ENCODE results near the gene TUBB4B. TPM values are rescaled to one million over a fixed set of nuclear protein-coding genes. Genes with fewer than 3 reads are reported as not detected.

The TUBB4B gene
- total RNA-seq, 4 donors from 2014 or later = 223 to 390 (median 348) TPM

GRCh38 chr9:137275588-137276472 lies 34.7 kb downstream of the TUBB4B start:
- in situ Hi-C loops (cut with MboI; ENCODE audit: low pct_ligation_motif_present in 1 of 4, low pct_unique_long_range_greater_than_20kb in 1 of 4, low sequenced_read_pairs in 3 of 4) (loop anchor here in 2 of 4 donors (25.0 kb wide), 1 partner anchor 136 kb away; the partner anchor contains the start of genes EXD3 (in 2 of the 2) and NOXA1 (in 2 of the 2)), intact Hi-C loops (cut with DNase I; ENCODE audit: low total_unique reads) (no loop called here)
- Histone ChIP-seq H3K4me1 (peaks cover 13 to 50% (median 27%) of the 10 kb centered on the region in 4 donors), H3K9me3 (no peaks in the 10 kb centered on the region), H3K27me3 (peaks cover 6% of the 10 kb centered on the region), H3K36me3 (peaks cover 0 to 15% (median 5%) of the 10 kb centered on the region in 4 donors), H3K27ac (peak overlapping the region; percentile 86 to 95 (median 90)), H3K4me3 (no peak overlapping the region)
- no peak for DNase-seq
- WGBS, 2 donors (ENCODE audit: low coverage in 1 of 2) = 82 to 87% methylated on average over 7 to 22 of the region's 24 CpGs
- no peak for TF ChIP-seq EP300 (IDR thresholded peaks at IDR 0.05; ENCODE audit: low read depth)
- no peak for TF ChIP-seq CTCF (IDR thresholded peaks at IDR 0.05)
- TF ChIP-seq POLR2AphosphoS5 (IDR thresholded peaks at IDR 0.05) = no peak
- TF ChIP-seq POLR2A (IDR thresholded peaks at IDR 0.05) = no peak

GRCh38 chr9:137276473-137277328 lies 35.6 kb downstream of the TUBB4B start:
- peak overlapping the region; percentile 86 to 95 (median 90) for H3K27ac ChIP-seq
- in situ Hi-C loops (cut with MboI; ENCODE audit: low pct_ligation_motif_present in 1 of 4, low pct_unique_long_range_greater_than_20kb in 1 of 4, low sequenced_read_pairs in 3 of 4) = loop anchor here in 2 of 4 donors (25.0 kb wide), 1 partner anchor 136 kb away; the partner anchor contains the start of genes EXD3 (in 2 of the 2) and NOXA1 (in 2 of the 2)
- H3K9me3 ChIP-seq = no peaks in the 10 kb centered on the region
- H3K4me3 ChIP-seq = peak overlapping the region in 3 of 4 donors; percentile 49 to 74 (median 62)
- DNase-seq = peak; percentile 79
- peaks cover 9% of the 10 kb centered on the region for H3K27me3 ChIP-seq
- no peak for TF ChIP-seq CTCF (IDR thresholded peaks at IDR 0.05)
- peak in 1 of 3 donors; percentile 12 for TF ChIP-seq POLR2AphosphoS5 (IDR thresholded peaks at IDR 0.05)
- peaks cover 0 to 15% (median 5%) of the 10 kb centered on the region in 4 donors for H3K36me3 ChIP-seq
- H3K4me1 ChIP-seq = peaks cover 13 to 53% (median 30%) of the 10 kb centered on the region in 4 donors
- intact Hi-C loops (cut with DNase I; ENCODE audit: low total_unique reads) = no loop called here
- WGBS, 2 donors (ENCODE audit: low coverage in 1 of 2) = 3 to 40% methylated on average over 8 to 29 of the region's 30 CpGs

GRCh38 chr9:137277329-137278041 lies 36.4 kb downstream of the TUBB4B start, which contains the start of gene TOR4A:
TSS of gene TOR4A (plus strand) at chr9:137277726. CDS start at chr9:137278690, 964 bp downstream.
- DNase-seq = peak; percentile 93
- WGBS, 2 donors (ENCODE audit: low coverage in 1 of 2) = 6 to 18% methylated on average over 2 to 8 of the region's 25 CpGs
- peak within 1 kb of the TSS; percentile 46 to 74 (median 56) for H3K4me3 ChIP-seq
- peak within 1 kb of the TSS; percentile 86 to 95 (median 90) for H3K27ac ChIP-seq
- peaks cover 13 to 53% (median 30%) of the 10 kb centered on the region in 4 donors for H3K4me1 ChIP-seq
- peaks cover 9% of the 10 kb centered on the region for H3K27me3 ChIP-seq
- TF ChIP-seq POLR2A (IDR thresholded peaks at IDR 0.05) (peak; percentile 91), POLR2AphosphoS5 (IDR thresholded peaks at IDR 0.05) (peak; percentile 62 to 94 (median 93)), EP300 (IDR thresholded peaks at IDR 0.05; ENCODE audit: low read depth) (no peak), CTCF (IDR thresholded peaks at IDR 0.05) (peak; percentile 9 to 50 (median 21))
- in situ Hi-C loops (cut with MboI; ENCODE audit: low pct_ligation_motif_present in 1 of 4, low pct_unique_long_range_greater_than_20kb in 1 of 4, low sequenced_read_pairs in 3 of 4) = loop anchor here in 2 of 4 donors (25.0 kb wide), 1 partner anchor 135 kb away; the partner anchor contains the start of genes EXD3 (in 2 of the 2) and NOXA1 (in 2 of the 2)
- no peaks in the 10 kb centered on the region for H3K9me3 ChIP-seq
- peaks cover 0 to 8% (median 2%) of the 10 kb centered on the region in 4 donors for H3K36me3 ChIP-seq
- intact Hi-C loops (cut with DNase I; ENCODE audit: low total_unique reads) = no loop called here
